PC-3 (cell line): ENCODE measurements around the gene GBE1. TPM values are rescaled to one million over a fixed set of nuclear protein-coding genes. Genes with fewer than 3 reads are reported as not detected.
A peak's percentile ranks its signal among the peaks of the same experiment; 100 is the strongest.

Experiments
- ATAC-seq: fragments of 200-7000 bp; cut with Tn5 transposase; 2 replicates; pipeline ENCODE4 v1.9.1; 2020; ENCODE audit warnings: mild to moderate bottlenecking, moderate library complexity
- BruUV-seq: library from RNA; stranded (reverse); fragments of 400-500 nt; replicated peaks from 2 replicates; lab custom pipeline; 2021; lab: Mats Ljungman, UMichigan
- CTCF ChIA-PET: fragments of 300-600 bp; sonication (Branson Sonifier 250); formaldehyde crosslinking; loops from one replicate; lab custom pipeline; 2022; ENCODE audit warnings: antibody characterized with exemption; lab: Charles Lee
- POLR2A ChIA-PET: fragments of 300-600 bp; sonication (Branson Sonifier 250); formaldehyde crosslinking; loops from one replicate; lab custom pipeline; 2022; ENCODE audit warnings: antibody characterized with exemption; ENCODE audit not compliant: unreplicated experiment; lab: Charles Lee
- DNase-seq: peaks from one replicate; pipeline ENCODE4 v3.0.0-alpha.2; 2015
- H2AFZ ChIP-seq: fragments of 300-600 bp; sonication (generic); 2 replicates; pipeline ENCODE4 v1.6.0; 2016; ENCODE audit warnings: antibody characterized with exemption, low read length
- H3F3A ChIP-seq: fragments of 300-600 bp; sonication (generic); one replicate; pipeline ENCODE4 v1.6.0; 2017; ENCODE audit warnings: antibody characterized with exemption, low read length, control low read depth, mild to moderate bottlenecking; ENCODE audit not compliant: unreplicated experiment
- H3K27ac ChIP-seq: fragments of 300-600 bp; sonication (generic); 2 replicates; pipeline ENCODE4 v1.5.1; 2016; ENCODE audit warnings: mild to moderate bottlenecking, low read length
- H3K27me3 ChIP-seq: fragments of 300-600 bp; sonication (generic); 2 replicates; pipeline ENCODE4 v1.6.1; 2016; ENCODE audit warnings: low read length, mixed read lengths
- H3K36me3 ChIP-seq: fragments of 300-600 bp; sonication (generic); 2 replicates; pipeline ENCODE4 v1.6.1; 2016; ENCODE audit warnings: low read depth, mixed run types, low read length, mixed read lengths
- H3K4me1 ChIP-seq: fragments of 300-600 bp; sonication (generic); 2 replicates; pipeline ENCODE4 v1.5.1; 2016; ENCODE audit warnings: low read length; ENCODE audit not compliant: insufficient read depth
- H3K4me2 ChIP-seq: fragments of 300-600 bp; sonication (generic); 2 replicates; pipeline ENCODE4 v1.6.0; 2016; ENCODE audit warnings: low read length
- H3K4me3 ChIP-seq: fragments of 300-600 bp; sonication (generic); 2 replicates; pipeline ENCODE4 v1.5.1; 2016; ENCODE audit warnings: mild to moderate bottlenecking, low read length, mixed read lengths
- H3K79me2 ChIP-seq: fragments of 300-600 bp; sonication (generic); 2 replicates; pipeline ENCODE4 v1.6.1; 2017; ENCODE audit warnings: low read length, mixed read lengths
- H3K9ac ChIP-seq: fragments of 300-600 bp; sonication (generic); 2 replicates; pipeline ENCODE4 v1.6.0; 2016; ENCODE audit warnings: mild to moderate bottlenecking, low read length
- H3K9me2 ChIP-seq: fragments of 300-600 bp; sonication (generic); replicated peaks from 2 replicates; pipeline ENCODE4 v1.6.1; 2016; ENCODE audit warnings: mixed run types, low read length, mixed read lengths
- H3K9me3 ChIP-seq: fragments of 300-600 bp; sonication (generic); 2 replicates; pipeline ENCODE4 v1.6.1; 2016; ENCODE audit warnings: low read length, mixed read lengths
- H4K20me1 ChIP-seq: fragments of 300-600 bp; sonication (generic); 2 replicates; pipeline ENCODE4 v1.6.1; 2016; ENCODE audit warnings: low read length, mixed read lengths
- CTCF ChIP-seq: fragments of 300-600 bp; sonication (generic); conservative IDR thresholded peaks from 2 replicates; pipeline ENCODE4 v1.5.1; 2017; ENCODE audit warnings: antibody characterized with exemption, low read depth, mild to moderate bottlenecking, low read length
- EZH2 ChIP-seq: fragments of 300-600 bp; sonication (generic); IDR thresholded peaks from one replicate; pipeline ENCODE4 v1.6.1; 2017; ENCODE audit warnings: antibody characterized with exemption, mild to moderate bottlenecking, low read length; ENCODE audit not compliant: unreplicated experiment
- EZH2phosphoT487 ChIP-seq: fragments of 300-600 bp; sonication (generic); IDR thresholded peaks from 2 replicates; pipeline ENCODE4 v1.6.1; 2018; ENCODE audit warnings: mild to moderate bottlenecking, antibody characterized with exemption, low read length, borderline replicate concordance
- intact Hi-C: fragments of 100-400 bp; cut with micrococcal nuclease; formaldehyde crosslinking; loops from 2 replicates; pipeline ENCODE4 v1.9.0; 2023
- total RNA-seq: library from RNA; depleted of rRNA; stranded (reverse); fragments of >200 nt; gene quantifications from 2 replicates; pipeline ENCODE4 v1.2.3, GENCODE V29; 2014

The GBE1 gene
- total RNA-seq, 1 experiment from 2014 or later, result 57.7 TPM

GRCh38 chr3:81668283-81668682 is 93.2 kb downstream of the GBE1 start:
- BruUV-seq, result no TSS peak
- no peak overlapping the region for H3K4me2 ChIP-seq
- H3K4me1 ChIP-seq, result no peaks in the 10 kb centered on the region
- H3K27me3 ChIP-seq, result no peaks in the 10 kb centered on the region
- POLR2A ChIA-PET, result no interaction called here
- no peaks in the 10 kb centered on the region for H3K36me3 ChIP-seq
- DNase-seq, result no peak
- no peak overlapping the region for H3K4me3 ChIP-seq
- no peak overlapping the region for H2AFZ ChIP-seq
- intact Hi-C loops, result loop anchor here (5.0 kb wide), 3 partner anchors 74 to 1844 kb away; no protein-coding TSS in a partner anchor
- H4K20me1 ChIP-seq, result no peaks in the 10 kb centered on the region
- no peak overlapping the region for H3K9ac ChIP-seq
- H3F3A ChIP-seq, result no peaks in the 10 kb centered on the region
- no peak overlapping the region for H3K27ac ChIP-seq
- H3K9me3 ChIP-seq, result no peaks in the 10 kb centered on the region
- H3K79me2 ChIP-seq, result 0 out of 2 replicates have a peak, but pooled peaks cover 3% of the 10 kb centered on the region
- no peak for ATAC-seq
- CTCF ChIA-PET, result interaction anchor here (0.6 kb wide), 2 partner anchors 10 to 343 kb away, joined by 4 to 5 read pairs; no protein-coding TSS in a partner anchor
- no peaks in the 10 kb centered on the region for H3K9me2 ChIP-seq
- TF ChIP-seq EZH2 (no peak), EZH2phosphoT487 (no peak), CTCF (no peak)

GRCh38 chr3:81666502-81667121 is 94.8 kb downstream of the GBE1 start:
- Histone ChIP-seq H3K79me2 (peaks cover 11% of the 10 kb centered on the region; the same call in 1 of the 2 replicates), H3K36me3 (no peaks in the 10 kb centered on the region), H2AFZ (no peak overlapping the region), H3K4me3 (no peak overlapping the region), H3K4me1 (no peaks in the 10 kb centered on the region), H3K27me3 (no peaks in the 10 kb centered on the region), H3K9ac (no peak overlapping the region), H3F3A (no peaks in the 10 kb centered on the region), H3K9me2 (no peaks in the 10 kb centered on the region), H3K27ac (no peak overlapping the region), H3K4me2 (no peak overlapping the region), H4K20me1 (no peaks in the 10 kb centered on the region), H3K9me3 (no peaks in the 10 kb centered on the region)
- ATAC-seq, result peak; percentile 62
- no TSS peak for BruUV-seq
- intact Hi-C loops, result loop anchor here (1.0 to 5.0 kb wide), 5 partner anchors 76 to 1846 kb away; partner anchors contain the start of gene GBE1
- DNase-seq, result peak; percentile 51
- CTCF ChIA-PET, result no interaction called here
- TF ChIP-seq EZH2phosphoT487 (no peak), CTCF (peak; percentile 91)
- POLR2A ChIA-PET, result no interaction called here

GRCh38 chr3:81663114-81663513 is 98.3 kb downstream of the GBE1 start:
- ChIA-PET POLR2A (no interaction called here), CTCF (no interaction called here)
- ATAC-seq, result no peak

More at GRCh38 chr3:81663114-81663513, 98.3 kb downstream of the GBE1 start:
- H3K36me3 ChIP-seq, result no peaks in the 10 kb centered on the region
- H3K9me3 ChIP-seq, result no peaks in the 10 kb centered on the region
- no peaks in the 10 kb centered on the region for H3K4me1 ChIP-seq
- no peaks in the 10 kb centered on the region for H3K27me3 ChIP-seq
- no peak overlapping the region for H3K9ac ChIP-seq
- no peaks in the 10 kb centered on the region for H3F3A ChIP-seq
- no peak overlapping the region for H2AFZ ChIP-seq
- no TSS peak for BruUV-seq
- DNase-seq, result no peak
- H3K79me2 ChIP-seq, result peaks cover 14% of the 10 kb centered on the region; the same call in 1 of the 2 replicates
- intact Hi-C loops, result loop anchor here (5.0 kb wide), 1 partner anchor 319 kb away; no protein-coding TSS in a partner anchor
- H3K27ac ChIP-seq, result no peak overlapping the region
- H3K4me2 ChIP-seq, result no peak overlapping the region
- H3K4me3 ChIP-seq, result no peak overlapping the region
- no peaks in the 10 kb centered on the region for H3K9me2 ChIP-seq
- no peaks in the 10 kb centered on the region for H4K20me1 ChIP-seq
- TF ChIP-seq EZH2phosphoT487, result no peak
- TF ChIP-seq EZH2, result no peak
- no peak for TF ChIP-seq CTCF
